A549 (cell line): ENCODE data around the gene CASP1.

Experiments used
- BHLHE40 ChIP-seq: IDR thresholded peaks from 2 replicates; pipeline ENCODE4 v1.6.1; 2012; ENCODE audit warnings: low read depth, low read length, inconsistent platforms
- EHF ChIP-seq: fragments of 250-450 bp; sonication (Bioruptor Pico); IDR thresholded peaks from 2 replicates; pipeline ENCODE4 v1.5.0; 2020; ENCODE audit warnings: mild to moderate bottlenecking
- HOXA7 ChIP-seq: fragments of 250-450 bp; sonication (Bioruptor Pico); IDR thresholded peaks from 2 replicates; pipeline ENCODE4 v1.5.0; 2020; ENCODE audit warnings: mild to moderate bottlenecking, moderate library complexity
- KDM1A ChIP-seq: fragments of 200-600 bp; sonication (generic); IDR thresholded peaks from 2 replicates; pipeline ENCODE4 v1.6.1; 2016; ENCODE audit warnings: low read depth, mild to moderate bottlenecking
- POLR2A ChIP-seq: IDR thresholded peaks from 2 replicates; pipeline ENCODE4 v1.6.1; 2012; ENCODE audit warnings: mild to moderate bottlenecking, low read length
- RAD21 ChIP-seq, 2 experiments: fragments of >200 bp in 1 of 2; sonication (Bioruptor Twin) in 1 of 2; formaldehyde crosslinking in 1 of 2; IDR thresholded peaks in 1 of 2; conservative IDR thresholded peaks in 1 of 2; 2 replicates in 1 of 2; 3 replicates in 1 of 2; pipeline ENCODE4 v1.6.1; 2012 to 2018; ENCODE audit warnings: inconsistent platforms in 1 of 2
- SMC3 ChIP-seq: fragments of >200 bp; sonication (Bioruptor Twin); formaldehyde crosslinking; IDR thresholded peaks from 3 replicates; pipeline ENCODE4 v1.6.1; 2018; ENCODE audit warnings: inconsistent platforms
- ZC3H11A ChIP-seq: fragments of 450-650 bp; IDR thresholded peaks from 2 replicates; pipeline ENCODE4 v1.6.1; 2014; ENCODE audit warnings: antibody characterized with exemption, mild to moderate bottlenecking
- ZSCAN20 ChIP-seq: fragments of 250-450 bp; sonication (Bioruptor Pico); IDR thresholded peaks from 2 replicates; pipeline ENCODE4 v1.8.0; 2022; ENCODE audit warnings: mild to moderate bottlenecking, moderate library complexity
- TF ChIP-seq, protein P1 (sequence below): fragments of >200 bp; sonication (Bioruptor Twin); formaldehyde crosslinking; IDR thresholded peaks from 3 replicates; pipeline ENCODE4 v1.5.1; 2016
- TF ChIP-seq, protein P2 (sequence below): fragments of 200-600 bp; sonication (generic); IDR thresholded peaks from 2 replicates; pipeline ENCODE4 v1.6.1; 2016; ENCODE audit warnings: antibody characterized with exemption, mild to moderate bottlenecking, moderate library complexity
- TF ChIP-seq, protein P3 (sequence below): IDR thresholded peaks from 2 replicates; pipeline ENCODE4 v1.6.1; 2012
- TF ChIP-seq, protein P4 (sequence below): fragments of >200 bp; sonication (Bioruptor Twin); formaldehyde crosslinking; IDR thresholded peaks from 2 replicates; pipeline ENCODE4 v1.6.1; 2016
- TF ChIP-seq, protein P5 (sequence below): fragments of 450-650 bp; IDR thresholded peaks from 2 replicates; pipeline ENCODE4 v1.6.1; 2014; ENCODE audit warnings: antibody characterized with exemption

DNA sequence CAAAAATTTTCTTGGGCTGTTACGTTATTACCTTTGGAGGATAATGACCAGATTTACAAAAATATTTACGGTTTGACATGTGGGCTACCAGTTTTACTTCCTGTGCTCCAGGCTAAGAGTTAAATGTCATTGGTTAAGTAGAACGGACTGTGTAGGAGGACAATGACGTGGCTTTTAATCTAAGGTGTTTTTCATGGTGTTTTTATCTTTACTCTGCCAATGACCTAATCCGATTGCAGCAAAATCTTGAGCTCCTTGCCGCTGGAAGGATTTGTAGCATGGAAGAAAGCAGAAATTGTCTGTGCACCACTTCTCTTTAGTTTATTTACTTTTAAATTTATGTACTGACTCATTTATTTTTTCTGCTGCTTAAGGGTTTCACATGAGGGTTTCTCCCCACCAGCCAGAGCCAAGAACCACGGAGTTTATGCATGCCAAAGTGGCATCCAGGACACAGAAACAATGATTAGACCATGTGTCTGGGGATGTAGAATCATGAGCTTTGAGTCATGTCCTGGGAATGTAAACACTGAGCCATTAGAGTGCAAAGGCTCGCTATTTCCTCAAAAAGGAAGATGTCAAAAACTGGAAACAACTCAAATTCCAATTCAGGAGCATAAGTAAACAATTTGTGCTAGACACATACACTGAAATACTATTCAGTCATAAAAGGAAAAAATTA lies 12.1 kb upstream of the CASP1 start:
- TF ChIP-seq, protein P1, sequence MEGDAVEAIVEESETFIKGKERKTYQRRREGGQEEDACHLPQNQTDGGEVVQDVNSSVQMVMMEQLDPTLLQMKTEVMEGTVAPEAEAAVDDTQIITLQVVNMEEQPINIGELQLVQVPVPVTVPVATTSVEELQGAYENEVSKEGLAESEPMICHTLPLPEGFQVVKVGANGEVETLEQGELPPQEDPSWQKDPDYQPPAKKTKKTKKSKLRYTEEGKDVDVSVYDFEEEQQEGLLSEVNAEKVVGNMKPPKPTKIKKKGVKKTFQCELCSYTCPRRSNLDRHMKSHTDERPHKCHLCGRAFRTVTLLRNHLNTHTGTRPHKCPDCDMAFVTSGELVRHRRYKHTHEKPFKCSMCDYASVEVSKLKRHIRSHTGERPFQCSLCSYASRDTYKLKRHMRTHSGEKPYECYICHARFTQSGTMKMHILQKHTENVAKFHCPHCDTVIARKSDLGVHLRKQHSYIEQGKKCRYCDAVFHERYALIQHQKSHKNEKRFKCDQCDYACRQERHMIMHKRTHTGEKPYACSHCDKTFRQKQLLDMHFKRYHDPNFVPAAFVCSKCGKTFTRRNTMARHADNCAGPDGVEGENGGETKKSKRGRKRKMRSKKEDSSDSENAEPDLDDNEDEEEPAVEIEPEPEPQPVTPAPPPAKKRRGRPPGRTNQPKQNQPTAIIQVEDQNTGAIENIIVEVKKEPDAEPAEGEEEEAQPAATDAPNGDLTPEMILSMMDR = no peak
- no peak for TF ChIP-seq KDM1A
- no peak for TF ChIP-seq BHLHE40
- TF ChIP-seq RAD21 (conservative IDR thresholded peaks at IDR 0.05 in 1 of 2, IDR thresholded peaks at IDR 0.05 in 1 of 2) = peak in 1 of 2 experiments; percentile 49; a peak in 4 of 5 replicates
- TF ChIP-seq, protein P2, sequence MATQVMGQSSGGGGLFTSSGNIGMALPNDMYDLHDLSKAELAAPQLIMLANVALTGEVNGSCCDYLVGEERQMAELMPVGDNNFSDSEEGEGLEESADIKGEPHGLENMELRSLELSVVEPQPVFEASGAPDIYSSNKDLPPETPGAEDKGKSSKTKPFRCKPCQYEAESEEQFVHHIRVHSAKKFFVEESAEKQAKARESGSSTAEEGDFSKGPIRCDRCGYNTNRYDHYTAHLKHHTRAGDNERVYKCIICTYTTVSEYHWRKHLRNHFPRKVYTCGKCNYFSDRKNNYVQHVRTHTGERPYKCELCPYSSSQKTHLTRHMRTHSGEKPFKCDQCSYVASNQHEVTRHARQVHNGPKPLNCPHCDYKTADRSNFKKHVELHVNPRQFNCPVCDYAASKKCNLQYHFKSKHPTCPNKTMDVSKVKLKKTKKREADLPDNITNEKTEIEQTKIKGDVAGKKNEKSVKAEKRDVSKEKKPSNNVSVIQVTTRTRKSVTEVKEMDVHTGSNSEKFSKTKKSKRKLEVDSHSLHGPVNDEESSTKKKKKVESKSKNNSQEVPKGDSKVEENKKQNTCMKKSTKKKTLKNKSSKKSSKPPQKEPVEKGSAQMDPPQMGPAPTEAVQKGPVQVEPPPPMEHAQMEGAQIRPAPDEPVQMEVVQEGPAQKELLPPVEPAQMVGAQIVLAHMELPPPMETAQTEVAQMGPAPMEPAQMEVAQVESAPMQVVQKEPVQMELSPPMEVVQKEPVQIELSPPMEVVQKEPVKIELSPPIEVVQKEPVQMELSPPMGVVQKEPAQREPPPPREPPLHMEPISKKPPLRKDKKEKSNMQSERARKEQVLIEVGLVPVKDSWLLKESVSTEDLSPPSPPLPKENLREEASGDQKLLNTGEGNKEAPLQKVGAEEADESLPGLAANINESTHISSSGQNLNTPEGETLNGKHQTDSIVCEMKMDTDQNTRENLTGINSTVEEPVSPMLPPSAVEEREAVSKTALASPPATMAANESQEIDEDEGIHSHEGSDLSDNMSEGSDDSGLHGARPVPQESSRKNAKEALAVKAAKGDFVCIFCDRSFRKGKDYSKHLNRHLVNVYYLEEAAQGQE = no peak
- no peak for TF ChIP-seq EHF
- peak; percentile 21; the same call in 1 of the 3 replicates for TF ChIP-seq SMC3
- TF ChIP-seq, protein P3, sequence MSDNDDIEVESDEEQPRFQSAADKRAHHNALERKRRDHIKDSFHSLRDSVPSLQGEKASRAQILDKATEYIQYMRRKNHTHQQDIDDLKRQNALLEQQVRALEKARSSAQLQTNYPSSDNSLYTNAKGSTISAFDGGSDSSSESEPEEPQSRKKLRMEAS = peak; percentile 91
- TF ChIP-seq, protein P4, sequence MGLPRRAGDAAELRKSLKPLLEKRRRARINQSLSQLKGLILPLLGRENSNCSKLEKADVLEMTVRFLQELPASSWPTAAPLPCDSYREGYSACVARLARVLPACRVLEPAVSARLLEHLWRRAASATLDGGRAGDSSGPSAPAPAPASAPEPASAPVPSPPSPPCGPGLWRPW = 0 out of 2 replicates have a peak, but pooled peaks have one; percentile 2
- TF ChIP-seq POLR2A = no peak
- TF ChIP-seq ZC3H11A = no peak
- no peak for TF ChIP-seq HOXA7 (CRISPR knock-in tag)
- TF ChIP-seq, protein P5, sequence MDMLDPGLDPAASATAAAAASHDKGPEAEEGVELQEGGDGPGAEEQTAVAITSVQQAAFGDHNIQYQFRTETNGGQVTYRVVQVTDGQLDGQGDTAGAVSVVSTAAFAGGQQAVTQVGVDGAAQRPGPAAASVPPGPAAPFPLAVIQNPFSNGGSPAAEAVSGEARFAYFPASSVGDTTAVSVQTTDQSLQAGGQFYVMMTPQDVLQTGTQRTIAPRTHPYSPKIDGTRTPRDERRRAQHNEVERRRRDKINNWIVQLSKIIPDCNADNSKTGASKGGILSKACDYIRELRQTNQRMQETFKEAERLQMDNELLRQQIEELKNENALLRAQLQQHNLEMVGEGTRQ = no peak
- TF ChIP-seq ZSCAN20 (CRISPR knock-in tag) = no peak
